ENCODE data around the gene SHROOM2. TPM values are rescaled to one million over a fixed set of nuclear protein-coding genes. Genes with fewer than 3 reads are reported as not detected.

The SHROOM2 gene
- total RNA-seq, 1 experiment from 2014 or later: 5.3 TPM

GRCh38 chrX:9873360-9873759, 87.1 kb downstream of the SHROOM2 start:
- no peaks in the 10 kb centered on the region for H3K9me2 ChIP-seq (ENCODE audit: insufficient read depth)
- H3K4me3 ChIP-seq (replicated peaks in 1 of 2; ENCODE audit: low read depth in 1 of 2, low read length in 2 of 2): no peak overlapping the region
- intact Hi-C loops (cut with micrococcal nuclease): loop anchor here (5.0 kb wide), 1 partner anchor 244 kb away; no protein-coding TSS in a partner anchor
- ChIA-PET POLR2A (no interaction called here), CTCF (no interaction called here), RAD21 (ENCODE audit: low non-redundant PET in 1 of 2, low total read pairs in 2 of 2, uncharacterized antibody in 2 of 2, unreplicated experiment in 2 of 2) (no interaction called here)
- H3K27me3 ChIP-seq (ENCODE audit: insufficient read depth, low read length): no peaks in the 10 kb centered on the region
- no peak overlapping the region for H3K4me2 ChIP-seq (ENCODE audit: low read length)
- no peaks in the 10 kb centered on the region; a peak in 1 of 4 replicates for H3K4me1 ChIP-seq (ENCODE audit: control insufficient read depth in 1 of 2, insufficient read depth in 2 of 2, low read length in 2 of 2)
- H4K20me1 ChIP-seq (ENCODE audit: insufficient read depth): no peaks in the 10 kb centered on the region
- H3K9ac ChIP-seq (ENCODE audit: low read length): no peak overlapping the region
- ATAC-seq: no peak
- H3K27ac ChIP-seq (ENCODE audit: low read depth, low read length): no peak overlapping the region
- DNase-seq (ENCODE audit: low read depth, low spot score): no peak
- TF ChIP-seq FOSL1 (IDR thresholded peaks at IDR 0.05; ENCODE audit: low read depth) (no peak), MAX (IDR thresholded peaks at IDR 0.05) (no peak)
- H3K36me3 ChIP-seq (ENCODE audit: control insufficient read depth in 1 of 2, insufficient read depth in 2 of 2, low read length in 2 of 2): no peaks in the 10 kb centered on the region
- BruUV-seq (replicated peaks): no TSS peak
- no peaks in the 10 kb centered on the region; a peak in 1 of 4 replicates for H3K9me3 ChIP-seq (ENCODE audit: control insufficient read depth in 1 of 2, insufficient read depth in 1 of 2, low read depth in 1 of 2, low read length in 2 of 2)
- no peaks in the 10 kb centered on the region for H3K79me2 ChIP-seq (ENCODE audit: insufficient read depth, low read length)
- H2AFZ ChIP-seq (ENCODE audit: low read depth, low read length, poor library complexity, severe bottlenecking): no peak overlapping the region

- no peaks in the 10 kb centered on the region for H3K79me2 ChIP-seq (ENCODE audit: insufficient read depth, low read length)
- POLR2A ChIA-PET: no interaction called here
- RAD21 ChIA-PET (ENCODE audit: low non-redundant PET in 1 of 2, low total read pairs in 2 of 2, uncharacterized antibody in 2 of 2, unreplicated experiment in 2 of 2): no interaction called here
- no peak overlapping the region for H3K9ac ChIP-seq (ENCODE audit: low read length)
- no TSS peak for BruUV-seq (replicated peaks)
- ATAC-seq (peak; percentile 63; the same call in 1 of the 2 replicates), DNase-seq (ENCODE audit: low read depth, low spot score) (peak; percentile 10)
- no peaks in the 10 kb centered on the region for H4K20me1 ChIP-seq (ENCODE audit: insufficient read depth)
- H3K27ac ChIP-seq (ENCODE audit: low read depth, low read length): no peak overlapping the region
- no peaks in the 10 kb centered on the region for H3K9me2 ChIP-seq (ENCODE audit: insufficient read depth)
- H3K4me3 ChIP-seq (replicated peaks in 1 of 2; ENCODE audit: low read depth in 1 of 2, low read length in 2 of 2): no peak overlapping the region
- H3K27me3 ChIP-seq (ENCODE audit: insufficient read depth, low read length): no peaks in the 10 kb centered on the region
- CTCF ChIA-PET: no interaction called here
- H3K9me3 ChIP-seq (ENCODE audit: control insufficient read depth in 1 of 2, insufficient read depth in 1 of 2, low read depth in 1 of 2, low read length in 2 of 2): no peaks in the 10 kb centered on the region; a peak in 1 of 4 replicates
- H3K4me2 ChIP-seq (ENCODE audit: low read length): no peak overlapping the region
- intact Hi-C loops (cut with micrococcal nuclease): loop anchor here (5.0 kb wide), 1 partner anchor 243 kb away; no protein-coding TSS in a partner anchor
- H3K36me3 ChIP-seq (ENCODE audit: control insufficient read depth in 1 of 2, insufficient read depth in 2 of 2, low read length in 2 of 2): no peaks in the 10 kb centered on the region
- TF ChIP-seq TCF7L2 (IDR thresholded peaks at IDR 0.05; ENCODE audit: borderline replicate concordance, extremely low read depth, insufficient read depth, insufficient read length): no peak
- TF ChIP-seq RAD21 (IDR thresholded peaks at IDR 0.05; ENCODE audit: low read depth): peak; percentile 36
- peak; percentile 31 to 50 (median 33); a peak in 5 of 6 replicates for TF ChIP-seq CTCF (IDR thresholded peaks at IDR 0.05 in 2 of 3, conservative IDR thresholded peaks at IDR 0.05 in 1 of 3; ENCODE audit: borderline replicate concordance in 1 of 3, insufficient read depth in 1 of 3, low read depth in 2 of 3, low read length in 2 of 3)
- no peak overlapping the region for H2AFZ ChIP-seq (ENCODE audit: low read depth, low read length, poor library complexity, severe bottlenecking)
- H3K4me1 ChIP-seq (ENCODE audit: control insufficient read depth in 1 of 2, insufficient read depth in 2 of 2, low read length in 2 of 2): no peaks in the 10 kb centered on the region
Measured at GRCh38 chrX:9873952-9874351, 87.7 kb downstream of the SHROOM2 start.

Measured in HCT116 (cell line).